Transverse colon (tissue), 4 donors: Measurements from ENCODE around the gene HNRNPM. TPM values are rescaled to one million over a fixed set of nuclear protein-coding genes. Genes with fewer than 3 reads are reported as not detected.

Experiments used
- DNase-seq: peaks from one replicate; pipeline ENCODE4 v3.0.0-alpha.2; 2019
- H3K27ac ChIP-seq, 4 donors: fragments of 200-600 bp; sonication (generic); 2 replicates each; pipeline ENCODE4 v1.5.1; 2016 to 2018; ENCODE audit warnings: inconsistent platforms in 4 of 4
- H3K27me3 ChIP-seq: fragments of 200-600 bp; sonication (generic); 2 replicates; pipeline ENCODE4 v1.5.1; 2017; ENCODE audit warnings: inconsistent platforms
- H3K36me3 ChIP-seq, 4 donors: fragments of 200-600 bp; sonication (generic); 2 replicates each; pipeline ENCODE4 v1.5.1; 2017 to 2019; ENCODE audit warnings: inconsistent platforms in 4 of 4
- H3K4me1 ChIP-seq, 4 donors: fragments of 200-600 bp; sonication (generic); 2 replicates each; pipeline ENCODE4 v1.5.1; 2017 to 2020; ENCODE audit warnings: inconsistent platforms in 4 of 4
- H3K4me3 ChIP-seq, 4 donors: fragments of 200-600 bp; sonication (generic); 1 replicate in 1 of 4; 2 replicates in 3 of 4; pipeline versions ENCODE4 v1.5.1 to v1.6.1; 2017 to 2019; ENCODE audit warnings: inconsistent platforms in 4 of 4
- H3K9me3 ChIP-seq, 2 donors: fragments of 200-600 bp; sonication (generic); 2 replicates each; pipeline ENCODE4 v1.5.1; 2017 to 2019; ENCODE audit warnings: inconsistent platforms in 2 of 2
- EP300 ChIP-seq: sonication (generic); formaldehyde crosslinking; IDR thresholded peaks from one replicate; pipeline ENCODE4 v1.6.1; 2017; ENCODE audit warnings: antibody characterized with exemption, low read depth
- POLR2A ChIP-seq: fragments of 450-650 bp; IDR thresholded peaks from one replicate; pipeline ENCODE4 v1.6.1; 2016; ENCODE audit warnings: antibody characterized with exemption, mild to moderate bottlenecking, moderate library complexity
- POLR2AphosphoS5 ChIP-seq, 3 donors: sonication (generic); formaldehyde crosslinking; IDR thresholded peaks; one replicate each; pipeline ENCODE4 v1.6.1; 2016; ENCODE audit warnings: antibody characterized with exemption in 3 of 3
- WGBS, 2 donors: methylation state at CpG; one replicate each; pipeline ENCODE4 v1.1.5; 2018; ENCODE audit warnings: low coverage in 1 of 2; 5-methylcytosine and 5-hydroxymethylcytosine counted together
- in situ Hi-C, 4 donors: fragments of 200-750 bp; cut with MboI; loops; one replicate each; pipeline versions ENCODE4 v1.15.0 to v1.15.1; 2017; ENCODE audit warnings: low sequenced_read_pairs in 3 of 4, low pct_ligation_motif_present in 1 of 4, low pct_unique_long_range_greater_than_20kb in 1 of 4
- intact Hi-C: fragments of 100-400 bp; cut with DNase I; formaldehyde crosslinking; loops from one replicate; pipeline ENCODE4 v1.15.1; 2023; ENCODE audit warnings: low total_unique reads
- total RNA-seq, 4 donors: library from RNA; depleted of rRNA; stranded (reverse); fragments of >200 nt; gene quantifications; one replicate each; pipeline ENCODE4 v1.1.0, GENCODE V29; 2016
- TF ChIP-seq, protein P1 (sequence below), 5 experiments: fragments of 200-600 bp in 3 of 5; fragments of 450-650 bp in 2 of 5; sonication (generic) in 3 of 5; IDR thresholded peaks; 1 replicate in 2 of 5; 2 replicates in 3 of 5; pipeline ENCODE4 v1.5.1; 2016 to 2017; ENCODE audit warnings: antibody characterized with exemption in 5 of 5, inconsistent platforms in 3 of 5, mild to moderate bottlenecking in 2 of 5, moderate library complexity in 1 of 5

Gene HNRNPM
- total RNA-seq, 4 donors from 2014 or later = 72.2 to 164 (median 101) TPM

DNA sequence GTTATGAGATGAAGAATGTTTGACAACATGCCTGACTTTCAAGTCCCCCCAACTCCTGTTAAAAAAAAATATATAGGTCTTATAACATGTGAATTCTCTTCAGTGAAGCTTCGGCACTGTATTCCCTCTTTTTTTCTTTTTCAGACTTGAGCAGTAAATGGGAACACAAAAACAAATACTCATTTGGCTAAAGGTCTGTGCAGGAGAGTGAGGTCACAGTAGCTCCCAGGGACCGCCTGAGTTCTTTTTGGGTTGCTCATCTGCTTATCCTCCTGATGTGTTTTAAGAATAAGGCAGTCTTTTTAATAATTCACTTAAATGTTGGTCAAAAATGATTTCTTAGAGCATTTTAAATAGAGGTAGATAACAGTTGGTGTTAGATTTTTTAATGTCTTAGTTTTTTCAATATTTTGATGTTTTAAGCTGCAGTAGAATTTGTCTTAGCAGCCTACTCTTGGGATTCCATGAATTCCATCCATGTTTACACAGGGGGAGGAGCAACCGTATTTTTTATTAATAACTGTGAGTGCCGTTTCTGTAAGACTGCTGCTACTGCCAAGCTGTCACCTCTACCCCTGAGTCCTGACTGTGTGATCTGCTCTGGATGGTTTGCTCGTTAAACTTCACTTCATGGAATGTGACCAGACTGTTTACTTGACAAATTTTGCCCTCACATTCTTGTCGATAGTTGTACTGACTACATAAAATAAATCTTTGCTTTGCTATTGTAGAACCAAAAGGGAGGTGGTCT lies 14.9 kb downstream of the HNRNPM start:
- H3K36me3 ChIP-seq = peaks cover 0 to 26% (median 11%) of the 10 kb centered on the region in 4 donors
- DNase-seq = no peak
- no peak overlapping the region for H3K4me3 ChIP-seq
- H3K27ac ChIP-seq = peak overlapping the region; percentile 38 to 66 (median 54)
- 38 to 41% methylated on average over 5 to 6 of the region's 6 CpGs for WGBS, 2 donors
- intact Hi-C loops (no loop called here), in situ Hi-C loops (no loop called here)
- H3K27me3 ChIP-seq = no peaks in the 10 kb centered on the region
- no peaks in the 10 kb centered on the region for H3K9me3 ChIP-seq
- H3K4me1 ChIP-seq = peaks cover 21 to 56% (median 33%) of the 10 kb centered on the region in 4 donors
- TF ChIP-seq EP300 (no peak), POLR2A (no peak), POLR2AphosphoS5 (IDR thresholded peaks at IDR 0.05) (no peak)
- TF ChIP-seq, protein P1, sequence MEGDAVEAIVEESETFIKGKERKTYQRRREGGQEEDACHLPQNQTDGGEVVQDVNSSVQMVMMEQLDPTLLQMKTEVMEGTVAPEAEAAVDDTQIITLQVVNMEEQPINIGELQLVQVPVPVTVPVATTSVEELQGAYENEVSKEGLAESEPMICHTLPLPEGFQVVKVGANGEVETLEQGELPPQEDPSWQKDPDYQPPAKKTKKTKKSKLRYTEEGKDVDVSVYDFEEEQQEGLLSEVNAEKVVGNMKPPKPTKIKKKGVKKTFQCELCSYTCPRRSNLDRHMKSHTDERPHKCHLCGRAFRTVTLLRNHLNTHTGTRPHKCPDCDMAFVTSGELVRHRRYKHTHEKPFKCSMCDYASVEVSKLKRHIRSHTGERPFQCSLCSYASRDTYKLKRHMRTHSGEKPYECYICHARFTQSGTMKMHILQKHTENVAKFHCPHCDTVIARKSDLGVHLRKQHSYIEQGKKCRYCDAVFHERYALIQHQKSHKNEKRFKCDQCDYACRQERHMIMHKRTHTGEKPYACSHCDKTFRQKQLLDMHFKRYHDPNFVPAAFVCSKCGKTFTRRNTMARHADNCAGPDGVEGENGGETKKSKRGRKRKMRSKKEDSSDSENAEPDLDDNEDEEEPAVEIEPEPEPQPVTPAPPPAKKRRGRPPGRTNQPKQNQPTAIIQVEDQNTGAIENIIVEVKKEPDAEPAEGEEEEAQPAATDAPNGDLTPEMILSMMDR (IDR thresholded peaks at IDR 0.05) = no peak

DNA sequence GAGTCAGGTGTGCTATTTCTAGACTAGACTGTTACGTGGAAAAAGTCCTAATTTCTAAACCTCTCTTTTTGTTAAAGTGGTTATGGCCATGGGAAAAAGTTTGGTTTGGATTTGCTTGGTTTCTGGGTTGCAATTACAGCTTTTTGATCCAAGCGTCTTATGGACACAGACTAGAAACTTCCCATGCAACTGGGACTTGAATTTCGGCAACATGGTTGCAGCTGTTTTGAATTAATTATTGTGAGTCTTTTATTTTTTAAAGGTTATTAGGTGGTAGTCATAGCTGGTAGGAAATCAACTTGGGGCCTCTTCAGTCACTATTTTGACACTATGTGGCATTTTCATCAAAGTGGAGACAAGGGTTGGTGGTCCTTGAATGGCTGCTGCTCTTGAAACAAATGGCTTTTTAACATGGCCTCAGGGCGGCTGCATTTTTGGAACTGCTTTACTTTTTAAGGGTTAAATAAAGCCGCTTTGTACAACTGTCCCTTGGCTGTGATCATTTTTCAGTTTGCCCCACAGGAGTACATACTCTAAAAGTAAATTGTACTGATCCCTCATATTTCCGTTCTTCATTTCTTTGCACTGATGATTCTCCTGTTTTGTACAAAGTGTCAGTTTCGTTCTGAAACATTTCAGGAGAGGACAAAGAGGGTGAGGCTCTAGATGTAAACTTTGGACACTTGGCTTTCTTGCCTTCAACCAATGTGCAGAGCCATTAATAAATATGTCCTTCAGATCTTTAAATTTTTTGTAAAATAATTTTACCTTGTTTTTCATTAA lies 15.9 kb downstream of the HNRNPM start:
- in situ Hi-C loops = no loop called here
- H3K36me3 ChIP-seq = peaks cover 0 to 36% (median 17%) of the 10 kb centered on the region in 4 donors
- H3K4me1 ChIP-seq = peaks cover 21 to 56% (median 33%) of the 10 kb centered on the region in 4 donors
- H3K4me3 ChIP-seq = no peak overlapping the region
- TF ChIP-seq POLR2AphosphoS5 (IDR thresholded peaks at IDR 0.05) (no peak), POLR2A (no peak), EP300 (no peak)
- TF ChIP-seq, protein P1 (IDR thresholded peaks at IDR 0.05) = no peak
- intact Hi-C loops = no loop called here
- H3K27ac ChIP-seq = peak overlapping the region in 3 of 4 donors; percentile 49 to 66 (median 58)
- DNase-seq = no peak
- H3K27me3 ChIP-seq = no peaks in the 10 kb centered on the region
- no peaks in the 10 kb centered on the region for H3K9me3 ChIP-seq
- WGBS, 2 donors = 72 to 85% methylated on average over 5 to 7 of the region's 7 CpGs

DNA sequence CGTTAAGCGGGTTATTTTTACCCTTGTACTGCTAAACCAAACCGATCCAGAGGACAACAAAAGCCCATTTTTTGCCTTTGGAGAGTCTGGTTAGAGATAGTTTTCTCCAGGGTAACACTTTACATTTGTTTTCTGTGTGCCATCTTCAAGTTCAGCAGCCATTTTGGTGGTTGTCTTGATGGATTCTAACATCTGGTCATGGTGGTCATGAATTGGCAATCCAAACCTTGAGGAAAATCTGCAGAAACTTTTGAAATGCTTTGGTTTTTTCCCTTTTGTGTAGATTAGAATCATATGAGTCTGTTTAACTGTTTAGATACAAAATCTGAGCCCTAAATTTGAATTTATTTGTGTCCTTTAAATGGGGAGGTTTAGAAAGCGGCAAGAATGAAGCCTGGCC lies 16.6 kb downstream of the HNRNPM start:
- in situ Hi-C loops (no loop called here), intact Hi-C loops (no loop called here)
- peaks cover 21 to 55% (median 33%) of the 10 kb centered on the region in 4 donors for H3K4me1 ChIP-seq
- DNase-seq = no peak
- no peaks in the 10 kb centered on the region for H3K27me3 ChIP-seq
- H3K36me3 ChIP-seq = peaks cover 0 to 37% (median 17%) of the 10 kb centered on the region in 4 donors
- no peak for TF ChIP-seq POLR2AphosphoS5 (IDR thresholded peaks at IDR 0.05)
- TF ChIP-seq, protein P1 (IDR thresholded peaks at IDR 0.05) = no peak
- no peak for TF ChIP-seq POLR2A
- TF ChIP-seq EP300 = no peak
- no peak overlapping the region for H3K27ac ChIP-seq
- H3K4me3 ChIP-seq = no peak overlapping the region
- 86 to 100% methylated on average over 4 of the region's 4 CpGs for WGBS, 2 donors
- no peaks in the 10 kb centered on the region for H3K9me3 ChIP-seq

DNA sequence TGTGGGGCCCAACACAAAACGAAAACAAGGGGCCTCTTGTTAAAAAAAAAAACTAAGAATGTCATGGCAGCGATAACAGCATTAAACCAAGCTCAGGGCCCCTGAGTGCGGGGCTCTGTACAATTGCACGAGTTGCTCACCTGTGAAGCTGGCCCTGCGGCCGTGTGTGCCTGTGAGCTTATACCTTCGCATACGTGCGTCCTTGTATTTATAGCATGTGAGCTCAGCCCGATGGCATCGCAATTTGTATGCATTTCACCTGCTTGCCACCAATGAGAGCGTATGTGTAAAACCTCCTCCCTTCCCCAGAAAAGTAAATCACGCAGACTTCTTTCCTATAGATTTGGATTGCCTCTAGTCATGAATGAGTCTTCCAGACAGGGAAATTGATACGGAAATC lies 17.1 kb downstream of the HNRNPM start:
- WGBS, 2 donors = 89 to 91% methylated on average over 7 to 14 of the region's 14 CpGs
- peaks cover 0 to 37% (median 17%) of the 10 kb centered on the region in 4 donors for H3K36me3 ChIP-seq

More for the DNA sequence above, 17.1 kb downstream of the HNRNPM start:
- H3K4me1 ChIP-seq = peaks cover 21 to 49% (median 33%) of the 10 kb centered on the region in 4 donors
- intact Hi-C loops (no loop called here), in situ Hi-C loops (no loop called here)
- no peak overlapping the region for H3K27ac ChIP-seq
- DNase-seq = no peak
- H3K4me3 ChIP-seq = no peak overlapping the region
- TF ChIP-seq, protein P1 (IDR thresholded peaks at IDR 0.05) = no peak
- TF ChIP-seq POLR2A (no peak), POLR2AphosphoS5 (IDR thresholded peaks at IDR 0.05) (no peak), EP300 (no peak)
- H3K27me3 ChIP-seq = no peaks in the 10 kb centered on the region
- H3K9me3 ChIP-seq = no peaks in the 10 kb centered on the region
